AG09319 (cell line): Measurements from ENCODE around the gene FCER1G.

ENCODE experiments used
- DNase-seq: peaks from one replicate; pipeline ENCODE4 v3.0.0-alpha.2; 2010; ENCODE audit warnings: low read depth; ENCODE audit errors: extremely low read depth
- TF ChIP-seq, protein P1 (sequence below): IDR thresholded peaks from 2 replicates; pipeline ENCODE4 v1.5.1; 2011; ENCODE audit warnings: low read depth, mild to moderate bottlenecking, inconsistent platforms, low read length, moderate library complexity

Gene FCER1G

GRCh38 chr1:161226320-161226711 lies 11.2 kb downstream of the FCER1G start:
- no peak for DNase-seq
- TF ChIP-seq, protein P1, sequence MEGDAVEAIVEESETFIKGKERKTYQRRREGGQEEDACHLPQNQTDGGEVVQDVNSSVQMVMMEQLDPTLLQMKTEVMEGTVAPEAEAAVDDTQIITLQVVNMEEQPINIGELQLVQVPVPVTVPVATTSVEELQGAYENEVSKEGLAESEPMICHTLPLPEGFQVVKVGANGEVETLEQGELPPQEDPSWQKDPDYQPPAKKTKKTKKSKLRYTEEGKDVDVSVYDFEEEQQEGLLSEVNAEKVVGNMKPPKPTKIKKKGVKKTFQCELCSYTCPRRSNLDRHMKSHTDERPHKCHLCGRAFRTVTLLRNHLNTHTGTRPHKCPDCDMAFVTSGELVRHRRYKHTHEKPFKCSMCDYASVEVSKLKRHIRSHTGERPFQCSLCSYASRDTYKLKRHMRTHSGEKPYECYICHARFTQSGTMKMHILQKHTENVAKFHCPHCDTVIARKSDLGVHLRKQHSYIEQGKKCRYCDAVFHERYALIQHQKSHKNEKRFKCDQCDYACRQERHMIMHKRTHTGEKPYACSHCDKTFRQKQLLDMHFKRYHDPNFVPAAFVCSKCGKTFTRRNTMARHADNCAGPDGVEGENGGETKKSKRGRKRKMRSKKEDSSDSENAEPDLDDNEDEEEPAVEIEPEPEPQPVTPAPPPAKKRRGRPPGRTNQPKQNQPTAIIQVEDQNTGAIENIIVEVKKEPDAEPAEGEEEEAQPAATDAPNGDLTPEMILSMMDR: no peak

- TF ChIP-seq, protein P1: no peak
- DNase-seq: no peak
Measured at GRCh38 chr1:161226759-161227158, 11.7 kb downstream of the FCER1G start.

- DNase-seq: peak; percentile 52
- TF ChIP-seq, protein P1: peak; percentile 77
Measured at GRCh38 chr1:161227196-161227871, 12.2 kb downstream of the FCER1G start.

- no peak for DNase-seq
- TF ChIP-seq, protein P1: no peak
Measured at GRCh38 chr1:161228032-161228431, 12.9 kb downstream of the FCER1G start.

DNA sequence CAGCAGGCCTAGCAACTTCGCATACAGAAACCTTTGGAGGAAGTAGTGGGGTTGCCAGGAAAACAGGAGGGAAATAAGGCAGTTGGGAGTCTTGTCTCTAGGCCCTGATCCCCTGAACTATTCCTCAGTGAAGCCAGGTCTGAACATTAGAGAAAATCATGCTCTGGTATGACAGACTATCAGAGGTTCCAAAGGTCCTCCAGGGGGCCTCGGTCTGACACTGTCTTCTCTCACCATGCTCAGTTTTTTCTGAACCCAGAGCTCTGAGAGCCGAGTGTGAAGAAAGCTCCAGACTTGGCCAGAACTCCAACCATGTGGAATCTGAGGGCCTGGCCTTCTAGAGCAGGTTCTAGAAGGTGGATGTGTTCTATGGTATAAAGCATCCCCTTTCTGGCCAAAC lies 14.8 kb downstream of the FCER1G start:
- DNase-seq: no peak
- TF ChIP-seq, protein P1: no peak

DNA sequence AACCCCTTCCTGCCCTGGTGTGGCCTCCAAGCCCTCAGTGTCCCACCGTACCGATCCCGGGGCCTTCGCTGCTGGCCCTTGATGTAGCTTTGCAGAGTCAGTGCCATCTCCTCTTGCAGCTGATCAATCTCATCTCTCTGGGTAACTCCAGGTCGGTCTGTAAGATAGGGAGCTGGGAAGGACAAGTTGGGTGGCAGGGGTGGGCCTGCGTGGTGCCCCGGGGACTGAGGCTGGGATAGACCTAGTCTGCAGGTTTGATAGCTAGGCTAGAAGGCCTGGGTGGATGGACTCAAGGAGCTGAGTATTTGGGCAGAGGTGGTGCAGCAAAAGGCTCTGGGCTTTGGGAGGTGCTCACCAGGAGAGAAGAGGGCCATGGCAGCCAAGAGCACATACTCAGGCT lies 15.7 kb downstream of the FCER1G start:
- no peak for DNase-seq
- TF ChIP-seq, protein P1: no peak

DNA sequence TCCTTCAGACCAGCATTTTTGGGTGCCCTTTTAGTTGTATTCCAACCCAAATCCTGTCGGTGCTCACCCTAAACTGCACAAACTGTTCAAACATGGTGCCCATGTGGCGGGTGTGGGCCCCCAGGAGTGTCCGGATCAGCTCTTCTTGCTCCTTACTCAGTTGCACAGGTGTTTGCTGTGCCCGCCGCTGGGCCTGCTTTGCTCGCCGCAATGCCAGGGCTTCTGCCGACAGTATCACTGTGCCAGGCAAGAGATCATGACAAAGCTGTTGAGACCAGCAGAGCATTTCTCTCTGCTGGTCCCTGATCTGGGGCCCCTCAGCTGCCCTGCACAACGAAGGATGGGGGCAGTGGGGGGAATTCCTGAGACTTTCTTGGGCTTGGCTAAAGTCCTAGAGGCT lies 18.0 kb downstream of the FCER1G start:
- TF ChIP-seq, protein P1: no peak
- DNase-seq: no peak
